H1 (cell line): Measurements from ENCODE around the gene IPO9. TPM values are rescaled to one million over a fixed set of nuclear protein-coding genes. Genes with fewer than 3 reads are reported as not detected.

Experiments
- CTCF ChIA-PET: fragments of 300-600 bp; sonication (Branson Sonifier 250); formaldehyde crosslinking; loops from one replicate; lab custom pipeline; 2021; ENCODE audit not compliant: partially characterized antibody; lab: Charles Lee
- POLR2A ChIA-PET: fragments of 300-600 bp; sonication (Branson Sonifier 250); formaldehyde crosslinking; loops from one replicate; lab custom pipeline; 2021; ENCODE audit warnings: inconsistent platforms; ENCODE audit not compliant: partially characterized antibody; lab: Charles Lee
- DNase-seq, 2 experiments: peaks; one replicate each; pipeline versions ENCODE4 v3.0.0 to v3.0.0-alpha.2; 2010 to 2022; ENCODE audit warnings: low spot score in 2 of 2, low read depth in 1 of 2, mixed read lengths in 1 of 2
- FAIRE-seq: peaks from 2 replicates; lab custom pipeline; 2011; peaks lifted over from hg19 to GRCh38; lab: Jason Lieb, UNC
- H2AFZ ChIP-seq: 2 replicates; pipeline ENCODE4 v1.8.1; 2012; ENCODE audit warnings: low read length, inconsistent platforms
- H2AK5ac ChIP-seq: 2 replicates; pipeline ENCODE4 v1.6.1; 2013; ENCODE audit warnings: low read depth, low read length
- H2BK120ac ChIP-seq: replicated peaks from 2 replicates; pipeline ENCODE3; 2013; ENCODE audit warnings: low read depth, low read length, inconsistent platforms
- H2BK12ac ChIP-seq: 2 replicates; pipeline ENCODE4 v1.6.1; 2013; ENCODE audit warnings: low read depth, low read length
- H2BK15ac ChIP-seq: 2 replicates; pipeline ENCODE4 v1.6.1; 2013; ENCODE audit warnings: low read length
- H2BK20ac ChIP-seq: 2 replicates; pipeline ENCODE4 v1.6.1; 2013; ENCODE audit warnings: low read length
- H2BK5ac ChIP-seq: 2 replicates; pipeline ENCODE4 v1.6.1; 2013; ENCODE audit warnings: low read depth, low read length
- H3K14ac ChIP-seq: 2 replicates; pipeline ENCODE4 v1.6.1; 2013; ENCODE audit warnings: inconsistent platforms; ENCODE audit not compliant: insufficient read length
- H3K18ac ChIP-seq: 2 replicates; pipeline ENCODE4 v1.6.1; 2013; ENCODE audit warnings: low read length; ENCODE audit errors: extremely low read depth
- H3K23ac ChIP-seq: 2 replicates; pipeline ENCODE4 v1.6.1; 2013; ENCODE audit warnings: inconsistent platforms; ENCODE audit not compliant: insufficient read length
- H3K23me2 ChIP-seq: 2 replicates; pipeline ENCODE4 v1.6.1; 2013; ENCODE audit warnings: low read depth, low read length
- H3K27ac ChIP-seq: 2 replicates; pipeline ENCODE4 v1.6.1; 2011; ENCODE audit warnings: low read depth, low read length, inconsistent platforms
- H3K27me3 ChIP-seq, 4 experiments: replicated peaks in 1 of 4; 1 replicate in 1 of 4; 2 replicates in 3 of 4; pipeline versions ENCODE4 v1.6.1 to v1.8.1; 2011 to 2013; ENCODE audit warnings: low read length in 3 of 4, mild to moderate bottlenecking in 3 of 4, inconsistent platforms in 2 of 4, mixed read lengths in 2 of 4, moderate library complexity in 1 of 4; ENCODE audit not compliant: control insufficient read depth in 3 of 4, insufficient read depth in 3 of 4; ENCODE audit errors: extremely low read depth in 1 of 4
- H3K36me3 ChIP-seq, 4 experiments: 2 replicates each; pipeline versions ENCODE4 v1.6.1 to v1.8.1; 2011 to 2013; ENCODE audit warnings: mild to moderate bottlenecking in 4 of 4, low read length in 3 of 4, moderate library complexity in 2 of 4, control low read depth in 1 of 4, inconsistent platforms in 1 of 4; ENCODE audit not compliant: insufficient read depth in 4 of 4, control insufficient read depth in 2 of 4
- H3K4ac ChIP-seq: replicated peaks from 2 replicates; pipeline ENCODE3; 2013; ENCODE audit warnings: low read length, low read depth, mixed read lengths, inconsistent platforms; ENCODE audit not compliant: insufficient read length
- H3K4me1 ChIP-seq, 4 experiments: replicated peaks in 1 of 4; 1 replicate in 1 of 4; 2 replicates in 3 of 4; pipeline versions ENCODE4 v1.6.1 to v1.8.1; 2011 to 2013; ENCODE audit warnings: low read length in 3 of 4, inconsistent platforms in 2 of 4, mixed read lengths in 1 of 4; ENCODE audit not compliant: insufficient read depth in 4 of 4, control insufficient read depth in 3 of 4
- H3K4me2 ChIP-seq, 2 experiments: 2 replicates each; pipeline versions ENCODE4 v1.6.1 to v1.8.1; 2011 to 2013; ENCODE audit warnings: low read depth in 2 of 2, low read length in 2 of 2, control low read depth in 1 of 2, inconsistent platforms in 1 of 2, mild to moderate bottlenecking in 1 of 2; ENCODE audit not compliant: insufficient read depth in 1 of 2
- H3K4me3 ChIP-seq, 4 experiments: fragments of 200-600, 300-600 bp in 1 of 4; sonication (generic), shearing (Covaris generic), sonication (Bioruptor Twin) in 1 of 4; 2 replicates each; pipeline versions ENCODE4 v1.5.1 to v1.8.1; 2011 to 2016; ENCODE audit warnings: low read length in 4 of 4, low read depth in 3 of 4, control low read depth in 2 of 4, inconsistent platforms in 2 of 4, mild to moderate bottlenecking in 2 of 4, mixed read lengths in 1 of 4, moderate library complexity in 1 of 4; ENCODE audit not compliant: insufficient read depth in 2 of 4; ENCODE audit errors: extremely low read depth in 1 of 4
- H3K56ac ChIP-seq: replicated peaks from 2 replicates; pipeline ENCODE3; 2013; ENCODE audit warnings: low read depth, mild to moderate bottlenecking, mixed read lengths, low read length, inconsistent platforms; ENCODE audit not compliant: insufficient read length
- H3K79me1 ChIP-seq: 2 replicates; pipeline ENCODE4 v1.6.1; 2013; ENCODE audit warnings: low read depth, low read length, control low read depth
- H3K79me2 ChIP-seq, 2 experiments: 2 replicates each; pipeline versions ENCODE4 v1.6.1 to v1.8.1; 2012 to 2013; ENCODE audit warnings: low read length in 2 of 2, mild to moderate bottlenecking in 2 of 2, inconsistent platforms in 1 of 2; ENCODE audit not compliant: insufficient read depth in 2 of 2, control insufficient read depth in 1 of 2
- H3K9ac ChIP-seq, 4 experiments: replicated peaks in 1 of 4; 1 replicate in 1 of 4; 2 replicates in 3 of 4; pipeline versions ENCODE4 v1.6.1 to v1.8.1; 2011 to 2013; ENCODE audit warnings: low read depth in 3 of 4, low read length in 3 of 4, control low read depth in 2 of 4, mild to moderate bottlenecking in 2 of 4, moderate library complexity in 2 of 4, inconsistent platforms in 1 of 4; ENCODE audit errors: extremely low read depth in 1 of 4
- H3K9me3 ChIP-seq, 2 experiments: 2 replicates each; pipeline versions ENCODE4 v1.6.1 to v1.8.1; 2012 to 2013; ENCODE audit warnings: mild to moderate bottlenecking in 2 of 2, moderate library complexity in 2 of 2, control low read depth in 1 of 2, inconsistent platforms in 1 of 2, low read depth in 1 of 2, low read length in 1 of 2, mixed read lengths in 1 of 2; ENCODE audit not compliant: insufficient read depth in 2 of 2
- H4K20me1 ChIP-seq, 2 experiments: replicated peaks in 1 of 2; 2 replicates each; pipeline versions ENCODE3 to v1.8.1; 2011 to 2013; ENCODE audit warnings: inconsistent platforms in 2 of 2, low read length in 2 of 2, mild to moderate bottlenecking in 1 of 2; ENCODE audit not compliant: insufficient read depth in 2 of 2, control insufficient read depth in 1 of 2
- H4K5ac ChIP-seq: 2 replicates; pipeline ENCODE4 v1.6.1; 2013; ENCODE audit warnings: low read length, low read depth, mixed read lengths, inconsistent platforms; ENCODE audit not compliant: insufficient read length
- H4K8ac ChIP-seq: 2 replicates; pipeline ENCODE4 v1.8.0; 2013; ENCODE audit warnings: mild to moderate bottlenecking, moderate library complexity, low read length, inconsistent platforms; ENCODE audit not compliant: insufficient read depth; ENCODE audit errors: extremely low read depth
- H4K91ac ChIP-seq: replicated peaks from 2 replicates; pipeline ENCODE3; 2013; ENCODE audit warnings: low read length, mixed read lengths, inconsistent platforms; ENCODE audit not compliant: insufficient read length
- BCL11A ChIP-seq, 2 experiments: IDR thresholded peaks; one replicate each; pipeline ENCODE4 v1.6.1; 2011; ENCODE audit warnings: low read depth in 2 of 2, low read length in 2 of 2, mild to moderate bottlenecking in 2 of 2
- CBX5 ChIP-seq: fragments of 300-800, 300-1000 bp; sonication (generic); IDR thresholded peaks from 2 replicates; pipeline ENCODE4 v1.7.1; 2016; ENCODE audit warnings: antibody characterized with exemption, low read length, low read depth
- POLR2A ChIP-seq, 2 experiments: IDR thresholded peaks; 1 replicate in 1 of 2; 2 replicates in 1 of 2; pipeline ENCODE4 v1.6.1; 2011; ENCODE audit warnings: low read depth in 2 of 2, low read length in 2 of 2, mild to moderate bottlenecking in 2 of 2; ENCODE audit errors: control extremely low read depth in 1 of 2
- SAP30 ChIP-seq: fragments of 300-600 bp; sonication (generic); IDR thresholded peaks from 2 replicates; pipeline ENCODE4 v1.7.1; 2012; ENCODE audit warnings: low read length, moderate library complexity, mild to moderate bottlenecking, inconsistent platforms; ENCODE audit not compliant: insufficient read depth, insufficient replicate concordance
- WGBS, 2 experiments: shearing (Covaris generic) in 1 of 2; methylation state at CpG; one replicate each; pipeline versions ENCODE4 v1.1.6 to v1.1.7; 2013 to 2015; ENCODE audit warnings: low lambda C conversion rate in 2 of 2, mixed read lengths in 2 of 2, inconsistent platforms in 1 of 2, low coverage in 1 of 2, missing lambda C conversion rate in 1 of 2; ENCODE audit not compliant: insufficient replicate concordance in 2 of 2, insufficient coverage in 1 of 2, insufficient read length in 1 of 2; ENCODE audit errors: extremely low coverage in 1 of 2, missing lambda C conversion rate in 1 of 2; 5-methylcytosine and 5-hydroxymethylcytosine counted together
- polyA plus RNA-seq, 7 experiments: library from polyadenylated mRNA; depleted of rRNA in 3 of 7; stranded (reverse) in 5 of 7; unstranded in 2 of 7; fragments of >200 nt in 5 of 7; fragments of 200-250 nt in 2 of 7; gene quantifications; 1 replicate in 5 of 7; 2 replicates in 1 of 7; 4 replicates in 1 of 7; pipeline versions ENCODE4 v1.2.1 to v1.2.3, GENCODE V29; 2011 to 2013; ENCODE audit warnings: missing spikeins in 2 of 7, mixed read lengths in 2 of 7
- total RNA-seq: library from RNA; stranded (reverse); fragmentation: NEBNext Ultra II Directional; extraction: Animal tissue kit (Norgen Biotek cat#: 25700); gene quantifications from 2 replicates; pipeline ENCODE4 v1.2.1, GENCODE V29; 2021

The IPO9 gene
- total and polyA plus RNA-seq, 2 of the 8 experiments (the other 6 are each of a cell fraction or from before 2014, with no cell fraction given) = 61.0 to 122 TPM

GRCh38 chr1:201892211-201892610 lies 63.3 kb downstream of the IPO9 start:
- Histone ChIP-seq H4K91ac (no peak overlapping the region), H3K4me2 (no peak overlapping the region), H4K5ac (no peak overlapping the region), H2BK15ac (no peak overlapping the region), H3K9me3 (no peaks in the 10 kb centered on the region), H3K4me3 (no peak overlapping the region), H2BK120ac (no peak overlapping the region), H2BK20ac (no peak overlapping the region), H4K8ac (no peak overlapping the region), H3K56ac (no peak overlapping the region), H3K79me2 (no peaks in the 10 kb centered on the region), H3K23me2 (peaks cover 14% of the 10 kb centered on the region), H3K36me3 (no peaks in the 10 kb centered on the region), H3K27me3 (peaks cover 0 to 10% (median 6%) of the 10 kb centered on the region in 4 experiments; a peak in 4 of 7 replicates), H3K27ac (no peak overlapping the region), H2BK5ac (no peak overlapping the region), H2BK12ac (no peak overlapping the region), H3K14ac (no peak overlapping the region), H3K23ac (no peak overlapping the region), H3K4me1 (peaks cover 6 to 30% (median 23%) of the 10 kb centered on the region in 4 experiments), H4K20me1 (no peaks in the 10 kb centered on the region), H3K9ac (no peak overlapping the region), H3K18ac (no peak overlapping the region), H2AFZ (no peak overlapping the region), H2AK5ac (no peak overlapping the region), H3K79me1 (no peaks in the 10 kb centered on the region), H3K4ac (no peak overlapping the region)
- DNase-seq (no peak), FAIRE-seq (no peak)
- CTCF ChIA-PET = interaction anchor here (0.9 to 14.8 kb wide), 8 partner anchors 13 to 238 kb away, joined by 3 to 244 read pairs (median 44); partner anchors contain the start of gene LMOD1
- POLR2A ChIA-PET = interaction anchor here (0.5 to 9.6 kb wide), 2 partner anchors 11 to 228 kb away, joined by 3 to 117 read pairs; no protein-coding TSS in a partner anchor
- 90% methylated on average over 6 of the region's 6 CpGs; no CpG with 5 or more reads in 1 of the 2 experiments for WGBS, 2 experiments
- TF ChIP-seq CBX5 (no peak), SAP30 (no peak), BCL11A (IDR thresholded peaks at IDR 0.05; ENCODE audit: low read depth in 2 of 2, low read length in 2 of 2) (no peak), POLR2A (IDR thresholded peaks at IDR 0.05; ENCODE audit: control extremely low read depth in 1 of 2, low read depth in 2 of 2, low read length in 2 of 2) (no peak)
